Measurements from ENCODE around the gene TFF2. TPM values are rescaled to one million over a fixed set of nuclear protein-coding genes. Genes with fewer than 3 reads are reported as not detected.
A peak's percentile ranks its signal among the peaks of the same experiment; 100 is the strongest.

Gene TFF2
- total RNA-seq, 1 experiment from 2014 or later: not detected

DNA sequence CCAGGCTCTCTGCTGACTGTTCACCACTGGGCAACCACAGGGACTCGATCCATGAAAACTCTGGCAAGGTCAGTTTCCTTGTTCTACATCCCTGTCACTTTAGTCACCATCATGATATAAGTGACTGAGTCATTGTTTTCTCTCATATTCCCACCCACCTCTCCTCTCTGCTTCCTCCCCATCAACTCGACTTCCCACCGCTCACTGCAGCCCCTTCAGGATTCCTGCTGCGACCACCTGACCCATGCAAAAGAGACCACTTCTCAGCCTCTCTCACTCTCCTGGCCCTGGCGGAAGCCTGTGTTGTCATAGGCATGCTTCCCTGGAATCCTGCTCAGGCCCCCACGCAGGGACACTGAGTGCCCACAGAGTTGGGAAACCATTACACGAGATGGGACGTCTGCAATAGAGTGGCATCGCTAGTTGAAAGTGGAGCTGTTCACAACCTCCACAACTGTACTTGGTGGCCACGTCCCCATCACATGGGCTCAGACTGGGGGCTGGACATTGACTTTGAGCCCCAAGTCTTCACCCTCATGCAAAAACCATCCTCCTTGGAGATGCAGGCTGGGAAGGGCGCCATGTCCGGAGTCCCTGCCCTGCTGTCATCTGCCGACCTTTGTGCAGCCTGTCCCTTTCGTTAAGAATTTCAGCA lies 1.8 kb upstream of the TFF2 start:
- no peak for DNase-seq (ENCODE audit: low read depth, low spot score)
- in situ Hi-C loops (cut with HindIII; ENCODE audit: low pct_unique_long_range_greater_than_20kb, low sequenced_read_pairs): no loop called here

DNA sequence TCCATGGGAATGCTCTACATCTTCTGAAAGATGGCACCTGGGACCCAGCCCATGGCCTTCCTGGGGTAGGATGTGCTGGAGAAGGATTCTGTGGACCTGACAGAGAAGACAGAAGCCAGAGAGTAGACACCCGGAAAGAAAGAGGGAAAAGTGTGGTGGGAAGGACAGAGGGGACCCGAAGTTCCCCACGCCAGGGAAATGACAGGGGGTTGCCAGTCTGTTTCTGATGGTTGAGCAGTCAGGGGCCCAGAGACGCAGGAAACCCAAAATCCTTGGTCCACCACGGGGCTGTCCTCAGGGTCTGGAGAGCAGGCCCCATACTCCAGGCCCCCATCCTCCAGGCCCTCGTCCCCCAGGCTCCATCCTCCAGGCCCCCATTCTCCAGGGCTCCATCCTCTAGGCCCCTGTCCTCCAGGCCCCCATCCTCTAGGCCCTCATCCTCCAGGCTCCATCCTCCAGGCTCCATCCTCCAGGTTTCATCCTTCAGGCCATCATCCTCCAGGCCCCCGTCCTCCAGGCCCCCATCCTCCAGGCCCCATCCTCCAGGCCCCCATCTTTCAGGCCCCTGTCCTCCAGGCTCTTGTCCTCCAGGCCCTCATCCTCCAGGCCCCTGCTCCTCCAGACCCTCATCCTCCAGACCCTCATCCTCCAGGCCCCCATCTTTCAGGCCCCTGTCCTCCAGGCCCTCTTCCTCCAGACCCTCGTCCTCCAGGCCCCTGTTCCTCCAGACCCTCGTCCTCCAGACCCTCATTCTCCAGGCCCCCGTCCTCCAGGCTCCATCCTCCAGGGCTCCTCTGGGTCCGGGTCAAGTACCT lies 1.0 kb upstream of the TFF2 start:
- no peak for DNase-seq (ENCODE audit: low read depth, low spot score)
- in situ Hi-C loops (cut with HindIII; ENCODE audit: low pct_unique_long_range_greater_than_20kb, low sequenced_read_pairs): no loop called here

DNA sequence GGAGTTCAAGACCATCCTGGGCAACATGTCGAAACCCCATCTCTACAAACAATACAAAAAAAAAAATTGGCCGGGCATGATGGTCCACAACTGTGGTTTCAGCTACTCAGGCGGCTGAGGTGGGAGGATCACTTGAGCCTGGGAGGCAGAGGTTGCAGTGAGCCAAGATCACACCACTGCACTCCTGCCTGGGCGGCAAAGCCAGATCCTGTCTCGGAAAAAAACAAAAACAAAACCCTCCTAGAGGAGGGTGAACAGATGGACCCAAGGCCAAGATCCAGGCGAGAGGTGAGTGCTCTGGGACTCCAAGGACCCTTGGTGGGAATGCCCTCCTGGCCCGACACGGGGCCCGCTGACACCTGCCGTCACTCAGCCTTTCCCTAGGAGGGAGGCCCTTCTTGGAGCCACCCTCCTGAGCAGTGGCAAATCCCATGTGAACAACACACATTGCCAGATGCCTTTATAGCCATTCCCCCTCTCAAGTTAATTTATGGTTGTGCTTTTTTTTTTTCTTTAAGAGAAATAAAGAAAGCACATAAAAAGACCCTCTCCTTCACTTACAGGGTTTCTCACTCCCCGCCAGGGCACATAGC lies 380 bp downstream of the TFF2 start:
- no peak for DNase-seq (ENCODE audit: low read depth, low spot score)
- in situ Hi-C loops (cut with HindIII; ENCODE audit: low pct_unique_long_range_greater_than_20kb, low sequenced_read_pairs): no loop called here

DNA sequence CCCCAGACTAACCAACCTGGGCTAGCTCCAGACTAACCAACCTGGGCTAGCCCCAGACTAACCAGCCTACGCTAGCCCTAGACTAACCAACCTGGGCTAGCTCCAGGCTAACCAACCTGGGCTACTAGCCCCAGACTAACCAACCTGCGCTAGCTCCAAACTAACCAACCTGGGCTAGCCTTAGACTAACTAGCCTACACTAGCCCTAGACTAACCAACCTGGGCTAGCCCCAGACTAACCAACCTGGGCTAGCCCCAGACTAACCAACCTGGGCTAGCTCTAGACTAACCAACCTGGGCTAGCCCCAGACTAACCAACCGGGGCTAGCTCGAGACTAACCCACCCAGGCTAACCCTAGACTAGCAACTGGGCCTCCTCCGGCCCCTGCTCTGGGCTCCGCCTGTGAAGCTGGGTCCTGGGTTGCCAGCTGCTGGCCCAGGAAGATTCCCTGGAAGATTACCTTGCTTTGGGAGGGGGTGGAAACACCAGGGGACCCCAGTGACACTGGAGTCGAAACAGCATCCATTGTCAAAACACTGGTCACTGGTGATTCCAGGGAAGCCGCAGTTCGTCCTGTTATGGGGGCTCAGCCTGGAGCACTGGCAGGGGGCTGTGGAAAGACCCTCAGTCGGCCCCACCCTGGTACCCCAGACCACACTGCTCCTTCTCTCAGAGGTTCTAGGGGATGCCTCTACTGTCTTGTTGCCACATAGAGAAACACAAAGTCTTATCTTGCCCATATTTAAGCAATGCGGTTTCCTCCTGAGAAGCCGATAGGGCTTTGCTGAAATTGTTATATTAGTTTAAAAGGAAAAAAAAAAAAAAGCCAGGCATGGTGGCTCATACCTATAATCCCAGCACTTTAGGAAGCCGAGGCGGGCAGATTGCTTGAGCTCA lies 1.1 kb downstream of the TFF2 start:
- in situ Hi-C loops (cut with HindIII; ENCODE audit: low pct_unique_long_range_greater_than_20kb, low sequenced_read_pairs): no loop called here
- DNase-seq (ENCODE audit: low read depth, low spot score): no peak

DNA sequence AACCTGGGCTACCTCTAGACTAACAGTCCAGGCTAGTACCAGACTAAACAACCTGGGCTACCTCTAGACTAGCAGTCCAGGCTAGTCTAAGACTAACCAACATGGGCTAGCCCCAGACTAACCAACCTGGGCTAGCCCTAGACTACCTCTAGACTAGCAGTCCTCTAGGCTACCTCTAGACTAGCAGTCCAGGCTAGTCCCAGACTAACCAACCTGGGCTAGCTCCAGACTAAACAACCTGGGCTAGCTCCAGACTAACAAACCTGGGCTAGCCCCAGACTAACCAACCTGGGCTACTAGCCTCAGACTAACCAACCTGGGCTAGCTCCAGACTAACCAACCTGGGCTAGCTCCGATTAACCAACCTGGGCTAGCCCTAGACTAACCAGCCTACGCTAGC lies 2.0 kb downstream of the TFF2 start:
- in situ Hi-C loops (cut with HindIII; ENCODE audit: low pct_unique_long_range_greater_than_20kb, low sequenced_read_pairs): no loop called here
- DNase-seq (ENCODE audit: low read depth, low spot score): no peak

DNA sequence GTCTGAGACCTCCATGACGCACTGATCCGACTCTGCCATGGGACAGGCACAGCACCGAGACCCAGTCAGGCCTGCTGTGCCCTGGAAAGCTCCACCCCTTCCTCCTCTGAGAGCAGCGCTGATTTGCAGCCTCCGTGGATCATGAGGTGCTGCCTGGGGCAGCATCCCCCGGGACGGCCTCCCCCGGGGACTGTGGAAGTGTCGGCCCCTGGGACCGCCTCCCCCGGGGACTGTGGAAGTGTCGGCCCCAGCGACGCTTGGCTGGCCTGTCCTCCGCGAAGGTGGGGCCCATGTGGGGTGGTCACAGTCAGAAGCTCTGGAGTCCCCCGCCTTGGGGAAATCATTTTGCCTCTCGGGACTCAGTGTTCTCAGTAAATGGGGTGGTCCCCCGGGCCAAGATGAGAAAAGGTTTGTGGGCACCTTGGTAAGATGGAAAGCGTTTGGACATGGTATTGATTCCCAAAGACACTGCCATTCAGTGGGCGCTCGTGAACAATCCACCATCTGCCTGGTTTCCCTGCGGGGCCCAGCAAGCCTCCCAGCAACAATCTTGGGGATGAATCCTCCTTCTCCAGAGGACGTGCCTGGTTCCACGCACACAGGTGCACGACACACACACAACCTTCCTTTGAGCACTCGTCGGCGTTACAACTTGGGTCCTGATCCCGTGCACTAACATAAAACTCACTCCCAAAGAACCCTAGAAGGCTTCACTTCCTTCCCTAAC lies 3.0 kb downstream of the TFF2 start:
- DNase-seq (ENCODE audit: low read depth, low spot score): no peak
- in situ Hi-C loops (cut with HindIII; ENCODE audit: low pct_unique_long_range_greater_than_20kb, low sequenced_read_pairs): no loop called here

DNA sequence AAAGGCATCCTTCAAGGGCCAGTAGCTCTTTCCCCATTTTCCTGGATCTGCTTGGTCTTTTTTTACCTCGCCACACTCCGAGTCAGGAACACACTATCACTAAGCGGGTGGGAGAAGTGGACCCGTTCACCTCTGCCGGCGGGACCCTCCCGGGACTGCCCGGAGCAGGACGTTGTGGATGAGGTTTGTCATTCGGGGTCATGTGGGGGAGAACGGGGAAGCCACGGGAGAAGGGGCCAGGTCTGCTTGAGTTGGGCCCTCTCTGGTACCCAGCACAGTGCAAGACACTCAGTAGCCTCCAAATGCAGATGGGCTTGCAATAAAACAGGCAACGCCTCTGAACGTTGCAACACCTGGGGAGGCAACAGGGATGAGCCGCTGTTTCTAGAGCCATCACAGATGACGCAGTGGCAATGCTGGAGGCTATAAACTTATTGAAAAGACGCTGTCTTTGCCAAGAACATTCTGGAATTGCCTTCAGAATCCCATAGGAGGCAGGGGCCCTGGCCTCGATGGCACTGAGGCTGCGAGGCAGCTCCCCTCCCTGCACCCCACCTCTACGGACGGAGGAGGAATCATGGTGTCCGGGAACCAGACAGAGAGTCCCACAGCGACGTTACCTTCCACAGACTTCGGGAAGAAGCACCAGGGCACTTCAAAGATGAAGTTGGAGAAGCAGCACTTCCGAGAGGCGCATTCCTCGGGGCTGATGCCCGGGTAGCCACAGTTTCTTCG lies 3.8 kb downstream of the TFF2 start:
- DNase-seq (ENCODE audit: low read depth, low spot score): no peak
- in situ Hi-C loops (cut with HindIII; ENCODE audit: low pct_unique_long_range_greater_than_20kb, low sequenced_read_pairs): no loop called here

DNA sequence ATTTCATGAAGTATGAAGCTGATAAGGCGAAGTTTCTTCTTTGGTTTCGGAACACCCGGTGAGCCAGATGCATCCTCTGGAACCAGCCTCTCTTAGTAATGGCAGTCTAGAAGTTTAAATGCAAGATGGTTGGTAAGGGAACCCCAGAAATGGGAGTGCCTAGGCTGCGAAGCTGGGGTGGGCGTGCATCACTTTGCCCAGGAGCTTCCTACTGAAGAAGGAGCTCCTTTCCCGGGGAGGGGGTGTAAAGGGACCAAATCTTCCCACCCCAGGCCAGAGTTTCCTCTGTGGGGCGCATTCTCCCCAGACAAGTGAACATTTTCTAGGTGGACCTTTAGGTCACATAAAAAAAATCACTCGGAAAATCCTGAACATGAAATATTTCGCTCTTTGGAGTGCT lies 4.4 kb downstream of the TFF2 start:
- no peak for DNase-seq (ENCODE audit: low read depth, low spot score)
- in situ Hi-C loops (cut with HindIII; ENCODE audit: low pct_unique_long_range_greater_than_20kb, low sequenced_read_pairs): no loop called here

DNA sequence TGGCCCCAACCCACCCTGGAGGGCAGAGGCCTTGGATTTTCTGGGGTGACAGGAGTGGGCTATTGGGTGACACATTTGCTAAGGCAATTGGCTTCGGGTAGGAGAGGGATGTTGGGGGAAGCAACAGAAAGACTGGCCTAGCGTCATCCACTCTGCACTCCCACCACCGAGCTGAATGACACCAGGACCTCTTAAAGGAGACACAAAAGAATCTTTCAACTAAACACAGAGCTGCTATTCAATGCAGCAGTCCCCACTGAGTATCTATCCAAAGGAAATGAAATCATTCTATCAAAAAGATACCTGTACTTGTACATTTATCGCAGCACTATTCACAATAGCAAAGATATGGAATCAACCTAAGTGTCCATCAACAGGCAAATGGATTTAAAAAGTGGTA lies 6.2 kb downstream of the TFF2 start:
- in situ Hi-C loops (cut with HindIII; ENCODE audit: low pct_unique_long_range_greater_than_20kb, low sequenced_read_pairs): no loop called here
- peak; percentile 37 for DNase-seq (ENCODE audit: low read depth, low spot score)

DNA sequence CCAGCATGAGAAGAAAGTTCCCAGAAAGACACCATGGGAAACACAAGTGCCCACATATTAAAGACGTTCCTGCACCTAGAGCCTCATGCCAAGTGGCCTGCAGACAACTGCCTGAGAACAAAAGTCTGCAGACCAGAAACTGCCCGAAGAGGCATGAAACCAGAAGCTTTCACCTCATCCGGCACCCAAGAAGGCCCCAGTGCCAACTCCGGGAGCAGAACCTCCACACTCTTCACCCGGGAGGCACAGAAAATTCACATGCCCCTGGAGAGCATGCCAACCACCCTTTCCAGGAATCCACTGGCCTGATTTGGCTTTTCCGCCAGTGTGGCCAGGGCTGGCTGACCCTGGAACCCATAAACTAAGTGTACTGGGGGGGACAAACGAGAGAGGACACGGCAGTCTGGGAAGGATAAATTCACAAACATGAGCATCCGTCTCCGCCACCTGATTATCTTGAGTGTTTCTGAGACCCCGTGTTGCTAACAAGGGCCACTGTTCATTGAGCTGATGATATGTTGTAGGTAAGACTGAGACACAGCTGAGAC lies 6.8 kb downstream of the TFF2 start:
- no peak for DNase-seq (ENCODE audit: low read depth, low spot score)
- in situ Hi-C loops (cut with HindIII; ENCODE audit: low pct_unique_long_range_greater_than_20kb, low sequenced_read_pairs): no loop called here

DNA sequence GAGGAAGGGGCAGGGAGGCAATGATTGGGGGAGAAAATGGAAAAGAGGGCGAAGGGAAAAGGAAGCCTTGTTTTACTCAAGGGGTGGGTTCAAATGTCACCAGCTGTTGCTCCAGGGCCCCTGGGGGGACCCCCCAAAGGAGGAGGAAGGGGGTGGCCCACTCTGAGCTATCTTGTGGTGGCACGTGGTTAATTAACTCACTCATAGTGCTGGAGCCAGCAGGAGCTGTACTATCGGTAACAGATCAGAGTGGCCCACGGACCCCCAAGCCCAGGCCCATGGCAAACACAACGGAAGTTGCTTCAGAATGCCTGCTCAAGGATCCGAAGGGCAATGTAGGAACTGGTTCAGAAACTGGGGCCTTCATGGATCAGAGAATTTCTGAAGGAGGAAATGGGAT lies 7.2 kb downstream of the TFF2 start:
- in situ Hi-C loops (cut with HindIII; ENCODE audit: low pct_unique_long_range_greater_than_20kb, low sequenced_read_pairs): no loop called here
- no peak for DNase-seq (ENCODE audit: low read depth, low spot score)

DNA sequence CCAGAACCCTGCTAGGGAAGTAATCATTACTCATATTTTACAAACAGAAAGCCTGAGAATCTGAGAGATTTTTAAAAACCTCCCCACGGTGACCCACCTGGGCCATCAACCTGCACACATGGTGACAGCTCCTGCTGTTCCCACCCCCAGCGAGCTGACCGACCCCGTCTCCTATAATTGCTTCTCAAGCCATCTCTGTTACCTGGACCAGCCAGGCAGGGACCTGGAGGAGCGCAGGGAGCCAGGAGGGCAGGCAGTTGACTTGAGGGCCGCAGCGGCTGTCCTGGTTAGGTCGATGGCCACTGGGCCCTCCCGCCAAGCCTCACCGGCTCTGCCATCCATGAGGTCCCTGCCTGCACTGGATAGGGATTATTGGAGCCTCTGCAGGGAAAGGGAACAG lies 7.7 kb downstream of the TFF2 start:
- in situ Hi-C loops (cut with HindIII; ENCODE audit: low pct_unique_long_range_greater_than_20kb, low sequenced_read_pairs): no loop called here

DNA sequence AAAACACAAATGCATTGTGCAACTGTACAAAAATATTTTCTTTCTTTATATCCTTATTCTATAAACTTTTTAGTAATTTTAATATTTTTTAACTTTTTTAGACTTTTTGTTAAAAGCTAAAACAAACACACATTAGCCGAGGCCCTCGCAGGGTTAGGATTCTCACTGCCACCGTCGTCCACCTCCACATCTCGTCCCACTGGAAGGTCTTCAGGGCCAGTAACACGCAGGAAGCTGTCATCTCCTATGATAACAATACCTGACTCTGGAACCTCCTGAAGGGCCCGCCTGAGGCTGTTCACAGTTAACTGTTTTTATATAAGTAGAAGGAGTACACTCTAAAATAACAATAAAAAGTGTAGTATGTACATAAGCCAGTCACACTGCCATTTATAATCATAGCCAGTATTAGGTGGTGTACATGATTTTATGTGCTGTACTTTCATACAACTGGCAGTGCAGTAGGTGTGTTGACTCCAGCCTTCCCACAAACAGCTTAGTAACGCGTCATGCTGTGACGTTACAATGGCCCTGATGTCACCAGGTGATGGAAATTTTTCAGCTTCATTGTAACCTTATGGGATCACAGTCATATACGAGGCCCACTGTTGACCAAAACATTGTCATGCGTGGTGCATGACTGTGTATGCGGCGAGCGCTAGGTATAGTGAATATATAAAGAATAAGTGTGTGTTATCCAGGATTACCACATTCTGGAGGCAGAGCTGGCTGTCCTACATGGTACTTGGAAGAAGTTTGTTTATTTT lies 8.8 kb downstream of the TFF2 start:
- in situ Hi-C loops (cut with HindIII; ENCODE audit: low pct_unique_long_range_greater_than_20kb, low sequenced_read_pairs): no loop called here
- no peak for DNase-seq (ENCODE audit: low read depth, low spot score)

More for the DNA sequence above, 7.7 kb downstream of the TFF2 start:
- no peak for DNase-seq (ENCODE audit: low read depth, low spot score)

DNA sequence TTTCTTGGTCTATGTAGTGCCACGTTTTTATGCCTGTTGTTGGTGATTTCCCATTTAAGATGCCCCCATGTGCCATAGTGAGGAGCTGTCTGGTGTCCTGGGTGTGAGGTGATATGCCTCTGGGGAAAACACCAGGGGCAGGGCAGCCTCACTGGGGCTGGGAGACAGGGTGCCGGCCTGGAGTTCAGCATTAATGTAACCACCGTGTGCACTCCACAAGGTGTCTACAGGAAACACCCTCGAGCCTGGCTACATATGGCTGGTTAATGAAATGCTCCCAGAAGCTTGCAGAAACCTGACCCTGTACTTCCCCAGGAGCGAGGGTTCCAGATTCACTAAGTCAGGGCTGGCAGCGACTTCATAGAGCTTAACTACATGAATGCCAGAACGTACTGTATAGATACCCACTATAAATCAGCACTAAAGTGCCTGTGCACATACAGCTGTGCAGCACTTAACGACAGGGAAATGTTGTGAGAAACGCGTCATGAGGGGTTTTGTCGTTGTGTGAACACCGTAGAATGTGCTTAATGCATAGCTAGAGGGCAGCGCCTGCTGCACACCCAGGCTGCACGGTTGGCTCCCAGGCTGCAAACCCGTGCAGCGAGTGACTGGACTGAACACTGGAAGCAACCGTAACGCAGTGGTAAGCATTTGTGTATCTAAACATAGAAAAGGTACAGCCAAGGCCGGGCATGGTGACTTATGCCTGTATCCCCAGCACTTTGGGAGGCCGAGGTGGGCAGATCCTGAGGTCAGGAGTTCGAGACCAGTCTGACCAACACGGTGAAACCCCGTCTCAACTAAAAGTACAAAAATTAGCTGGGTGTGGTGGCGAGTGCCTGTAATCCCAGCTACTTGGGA lies 10.4 kb downstream of the TFF2 start:
- in situ Hi-C loops (cut with HindIII; ENCODE audit: low pct_unique_long_range_greater_than_20kb, low sequenced_read_pairs): no loop called here
- DNase-seq (ENCODE audit: low read depth, low spot score): no peak
